GM12801 (cell line): ENCODE results near the gene GPD2.

ENCODE experiments used
- TF ChIP-seq, protein P1 (sequence below): IDR thresholded peaks from one replicate; pipeline ENCODE4 v1.5.1; 2011; ENCODE audit warnings: control low read depth; ENCODE audit not compliant: insufficient read length; ENCODE audit errors: extremely low read depth

Gene GPD2

DNA sequence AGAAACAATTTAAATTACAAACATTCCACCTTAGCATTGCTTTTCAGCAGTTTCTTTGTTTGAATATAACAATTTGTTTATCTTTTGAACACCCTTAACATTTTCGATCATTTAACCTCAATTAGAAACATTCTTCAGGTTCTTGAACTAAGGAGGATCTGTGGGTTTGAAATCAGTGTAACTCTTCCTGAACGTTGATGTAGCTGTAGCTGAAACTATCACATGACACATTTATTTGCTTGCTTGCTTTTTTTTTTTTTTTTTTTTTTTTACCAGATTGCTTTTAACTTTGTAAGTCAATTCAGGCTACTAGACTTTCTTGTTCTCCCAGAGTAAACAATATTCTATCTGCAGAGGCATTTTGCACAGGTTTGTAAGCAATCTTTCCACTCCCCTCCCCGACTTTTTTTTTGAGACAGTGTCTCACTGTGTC, 47.6 kb downstream of the GPD2 start:
- TF ChIP-seq, protein P1, sequence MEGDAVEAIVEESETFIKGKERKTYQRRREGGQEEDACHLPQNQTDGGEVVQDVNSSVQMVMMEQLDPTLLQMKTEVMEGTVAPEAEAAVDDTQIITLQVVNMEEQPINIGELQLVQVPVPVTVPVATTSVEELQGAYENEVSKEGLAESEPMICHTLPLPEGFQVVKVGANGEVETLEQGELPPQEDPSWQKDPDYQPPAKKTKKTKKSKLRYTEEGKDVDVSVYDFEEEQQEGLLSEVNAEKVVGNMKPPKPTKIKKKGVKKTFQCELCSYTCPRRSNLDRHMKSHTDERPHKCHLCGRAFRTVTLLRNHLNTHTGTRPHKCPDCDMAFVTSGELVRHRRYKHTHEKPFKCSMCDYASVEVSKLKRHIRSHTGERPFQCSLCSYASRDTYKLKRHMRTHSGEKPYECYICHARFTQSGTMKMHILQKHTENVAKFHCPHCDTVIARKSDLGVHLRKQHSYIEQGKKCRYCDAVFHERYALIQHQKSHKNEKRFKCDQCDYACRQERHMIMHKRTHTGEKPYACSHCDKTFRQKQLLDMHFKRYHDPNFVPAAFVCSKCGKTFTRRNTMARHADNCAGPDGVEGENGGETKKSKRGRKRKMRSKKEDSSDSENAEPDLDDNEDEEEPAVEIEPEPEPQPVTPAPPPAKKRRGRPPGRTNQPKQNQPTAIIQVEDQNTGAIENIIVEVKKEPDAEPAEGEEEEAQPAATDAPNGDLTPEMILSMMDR, result no peak

DNA sequence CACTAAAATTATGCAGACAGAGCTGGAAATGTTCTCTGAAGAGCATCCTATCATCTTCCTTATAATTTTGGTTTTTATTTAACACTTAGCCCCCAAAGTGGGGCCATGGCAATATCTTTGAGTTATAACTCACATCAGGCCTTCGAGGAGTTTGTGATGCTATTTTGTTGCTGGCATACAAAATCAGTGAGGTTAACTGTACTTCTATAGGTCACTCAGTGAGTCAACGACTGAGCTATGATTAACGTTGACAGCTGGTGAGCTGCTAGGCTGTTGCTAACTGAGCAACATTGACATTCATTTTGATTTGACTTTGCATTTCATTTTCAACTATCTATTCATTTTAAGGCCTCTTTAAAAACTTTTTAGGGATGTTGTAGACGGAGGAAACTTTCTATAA, 50.0 kb downstream of the GPD2 start:
- TF ChIP-seq, protein P1, result no peak

DNA sequence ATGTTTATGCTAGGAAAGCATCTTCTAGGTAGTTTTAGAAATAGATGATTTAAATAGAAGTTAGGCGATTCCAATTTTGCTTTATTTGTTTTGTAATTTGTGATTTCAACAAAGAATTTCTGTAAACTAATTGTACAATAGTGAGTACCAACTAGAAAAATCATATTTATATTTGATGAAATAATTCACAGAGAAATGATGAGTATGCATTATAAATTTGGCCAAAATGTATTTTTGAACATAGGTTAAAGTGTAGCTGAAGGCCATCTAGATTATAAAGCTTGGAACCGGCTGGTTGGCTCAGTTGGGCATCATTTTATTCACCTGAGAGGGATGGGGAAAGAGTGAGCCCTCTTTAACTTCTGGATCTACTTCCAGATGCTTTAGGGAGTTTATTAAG, 50.4 kb downstream of the GPD2 start:
- TF ChIP-seq, protein P1, result no peak

DNA sequence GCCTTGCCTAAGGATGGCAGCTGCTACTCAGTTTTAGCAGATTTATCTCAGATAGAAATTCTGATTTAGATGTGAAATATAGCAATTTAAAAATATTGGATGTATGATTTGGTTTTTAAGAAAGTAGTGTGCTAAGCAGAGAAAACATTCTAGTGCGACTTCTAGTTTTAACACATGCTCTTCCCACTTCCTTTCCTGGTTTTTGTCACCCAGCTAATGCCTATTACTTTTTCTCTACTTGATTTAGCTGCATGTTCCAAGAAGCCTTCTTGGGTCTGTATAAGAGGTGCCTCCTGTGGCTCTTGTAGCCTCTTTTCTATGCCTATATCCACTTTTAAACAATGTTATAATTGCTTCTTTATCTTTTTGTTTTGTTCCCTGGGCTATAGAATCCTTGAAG, 53.0 kb downstream of the GPD2 start:
- TF ChIP-seq, protein P1, result no peak

DNA sequence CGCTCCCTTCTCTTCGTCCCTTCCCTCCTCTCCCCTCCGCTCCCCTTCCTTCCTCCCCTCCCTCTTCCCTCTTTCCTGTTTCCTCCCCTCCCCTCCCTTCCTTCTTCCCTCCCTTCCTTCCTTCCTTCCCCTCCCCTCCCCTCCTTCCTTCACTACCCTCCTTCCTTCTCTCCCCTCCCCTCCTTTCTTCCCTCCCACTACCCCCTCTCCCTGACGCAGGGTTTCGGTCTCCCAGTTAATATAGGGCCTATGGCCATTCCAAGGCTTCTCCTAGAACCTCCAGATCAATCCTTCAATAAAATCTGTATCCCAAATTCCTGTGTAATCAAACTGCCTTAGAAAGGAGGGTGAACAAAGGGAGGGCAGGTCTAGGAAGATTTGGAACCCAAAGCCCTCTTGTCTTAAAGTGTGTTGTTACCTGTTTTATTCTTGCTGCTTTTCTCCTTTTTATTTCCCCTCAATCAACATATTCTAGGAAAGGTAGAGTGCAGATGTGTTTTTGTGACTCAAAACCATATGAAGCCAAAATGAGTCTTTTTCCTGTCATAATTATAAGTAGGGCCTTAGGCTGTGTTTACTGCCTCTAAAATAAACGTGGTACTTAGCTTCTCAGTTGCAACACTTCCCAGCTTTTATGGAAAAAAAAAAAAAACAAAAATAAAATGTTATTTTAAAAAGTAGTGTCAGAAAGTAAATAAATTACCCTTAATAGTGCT, 53.7 kb downstream of the GPD2 start:
- TF ChIP-seq, protein P1, result no peak

DNA sequence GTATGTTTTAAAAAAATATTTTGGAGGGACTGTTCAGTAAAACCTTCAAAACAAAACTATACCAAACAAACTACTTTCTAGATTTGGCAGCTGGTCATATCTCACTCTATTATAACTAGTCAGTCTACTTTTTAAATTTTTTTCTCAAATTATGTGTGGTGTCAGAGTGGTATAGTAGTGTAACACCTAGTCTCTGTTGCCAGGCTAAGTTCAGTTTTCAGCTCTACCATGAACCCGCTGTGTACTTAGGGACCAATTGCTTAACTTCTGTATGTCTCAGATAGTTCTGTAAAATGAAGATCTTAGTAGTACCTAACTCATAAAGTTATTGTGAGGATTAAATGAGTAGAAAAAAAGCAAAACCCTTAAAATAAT, 54.3 kb downstream of the GPD2 start:
- TF ChIP-seq, protein P1, result no peak

DNA sequence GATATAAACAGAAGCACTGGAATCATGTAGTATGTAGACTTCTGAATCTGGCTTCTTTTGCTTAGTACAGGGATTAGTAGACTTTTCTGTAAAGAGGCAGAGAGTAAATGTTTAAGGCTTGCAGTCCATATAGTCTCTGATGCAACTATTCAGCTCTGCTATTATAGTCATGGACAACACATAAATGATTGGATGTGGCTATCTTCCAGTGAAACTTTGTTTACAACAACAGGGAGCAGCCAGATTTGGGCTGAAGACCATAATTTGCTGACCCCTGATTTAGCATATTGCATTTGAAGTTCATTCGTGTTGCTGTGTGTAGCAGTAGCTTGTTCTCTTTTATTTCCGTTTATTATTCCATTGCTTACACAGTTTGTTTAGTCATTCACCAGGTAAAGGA, 55.0 kb downstream of the GPD2 start:
- TF ChIP-seq, protein P1, result no peak
